ENCODE measurements around the gene GPRC5A. TPM values are rescaled to one million over a fixed set of nuclear protein-coding genes. Genes with fewer than 3 reads are reported as not detected.

Gene GPRC5A
- total and polyA plus RNA-seq, 10 of the 15 experiments (the other 5 are each of a cell fraction or from before 2014, with no cell fraction given) = 0.10 to 2.8 (median 1.1) TPM

DNA sequence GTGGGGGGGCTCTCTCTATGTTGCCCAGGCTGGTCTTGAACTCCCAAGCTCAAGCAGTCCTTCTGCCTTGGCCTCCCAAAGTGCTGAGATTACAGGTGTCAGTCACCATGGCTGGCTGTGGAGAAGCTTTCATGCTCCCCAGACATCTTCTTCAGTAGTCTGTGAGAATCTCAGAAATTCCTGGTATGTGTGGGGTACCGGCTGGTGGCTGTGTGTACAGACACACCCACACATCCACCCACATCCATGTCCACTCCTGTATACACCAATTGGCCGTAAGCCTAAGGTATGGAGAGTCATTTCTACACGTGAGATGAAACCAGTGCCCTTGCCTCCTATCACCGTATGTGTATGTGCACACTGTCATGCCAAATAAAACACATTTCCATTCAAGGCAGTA is 32.8 kb downstream of the GPRC5A start:
- intact Hi-C loops (cut with micrococcal nuclease; ENCODE audit: unreplicated experiment) (no loop called here), in situ Hi-C loops (cut with MboI) (no loop called here)
- TF ChIP-seq, protein P1, sequence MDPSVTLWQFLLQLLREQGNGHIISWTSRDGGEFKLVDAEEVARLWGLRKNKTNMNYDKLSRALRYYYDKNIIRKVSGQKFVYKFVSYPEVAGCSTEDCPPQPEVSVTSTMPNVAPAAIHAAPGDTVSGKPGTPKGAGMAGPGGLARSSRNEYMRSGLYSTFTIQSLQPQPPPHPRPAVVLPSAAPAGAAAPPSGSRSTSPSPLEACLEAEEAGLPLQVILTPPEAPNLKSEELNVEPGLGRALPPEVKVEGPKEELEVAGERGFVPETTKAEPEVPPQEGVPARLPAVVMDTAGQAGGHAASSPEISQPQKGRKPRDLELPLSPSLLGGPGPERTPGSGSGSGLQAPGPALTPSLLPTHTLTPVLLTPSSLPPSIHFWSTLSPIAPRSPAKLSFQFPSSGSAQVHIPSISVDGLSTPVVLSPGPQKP (IDR thresholded peaks at IDR 0.05; ENCODE audit: low read depth, low read length) = no peak
- no peak for TF ChIP-seq KLF5 (IDR thresholded peaks at IDR 0.05; ENCODE audit: partially characterized antibody)
- no peak for TF ChIP-seq YY1 (IDR thresholded peaks at IDR 0.05; ENCODE audit: low read depth, low read length)
- no peak for TF ChIP-seq NFXL1 (IDR thresholded peaks at IDR 0.05; ENCODE audit: borderline replicate concordance)
- TF ChIP-seq FOXM1 (IDR thresholded peaks at IDR 0.05; ENCODE audit: low read depth, low read length) = no peak
- TF ChIP-seq, protein P2, sequence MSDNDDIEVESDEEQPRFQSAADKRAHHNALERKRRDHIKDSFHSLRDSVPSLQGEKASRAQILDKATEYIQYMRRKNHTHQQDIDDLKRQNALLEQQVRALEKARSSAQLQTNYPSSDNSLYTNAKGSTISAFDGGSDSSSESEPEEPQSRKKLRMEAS (IDR thresholded peaks at IDR 0.05; ENCODE audit: low read depth, low read length) = no peak
- TF ChIP-seq, protein P3, sequence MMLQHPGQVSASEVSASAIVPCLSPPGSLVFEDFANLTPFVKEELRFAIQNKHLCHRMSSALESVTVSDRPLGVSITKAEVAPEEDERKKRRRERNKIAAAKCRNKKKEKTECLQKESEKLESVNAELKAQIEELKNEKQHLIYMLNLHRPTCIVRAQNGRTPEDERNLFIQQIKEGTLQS (IDR thresholded peaks at IDR 0.05; ENCODE audit: borderline replicate concordance, extremely low read depth, low read depth, low read length) = no peak
- TF ChIP-seq GATAD2B (conservative IDR thresholded peaks at IDR 0.05; ENCODE audit: low read depth) = no peak
- no peak for TF ChIP-seq BACH1 (IDR thresholded peaks at IDR 0.05; ENCODE audit: borderline replicate concordance)
- no peak for TF ChIP-seq MTA3 (IDR thresholded peaks at IDR 0.05; ENCODE audit: borderline replicate concordance, low read length)
- TF ChIP-seq MTA2 (IDR thresholded peaks at IDR 0.05; ENCODE audit: low read depth) = no peak
- TF ChIP-seq RCOR1 (conservative IDR thresholded peaks at IDR 0.05; ENCODE audit: low read depth, low read length) = no peak
- no peak for TF ChIP-seq CBFB (IDR thresholded peaks at IDR 0.05; ENCODE audit: low read depth)
- TF ChIP-seq LARP7 (IDR thresholded peaks at IDR 0.05) = no peak
- Histone ChIP-seq H3K36me3 (ENCODE audit: control insufficient read depth in 2 of 2, insufficient read depth in 2 of 2, low read length in 1 of 2) (no peaks in the 10 kb centered on the region), H3K79me2 (ENCODE audit: control insufficient read depth, insufficient read depth, low read length) (no peaks in the 10 kb centered on the region), H2AFZ (ENCODE audit: control insufficient read depth, low read depth, low read length) (no peak overlapping the region), H3K4me1 (ENCODE audit: control insufficient read depth, insufficient read depth, low read length) (no peaks in the 10 kb centered on the region), H3K4me3 (no peak overlapping the region), H3K9me3 (replicated peaks; ENCODE audit: control insufficient read depth, insufficient read depth, low read length) (no peaks in the 10 kb centered on the region), H3K27me3 (replicated peaks in 1 of 2; ENCODE audit: control insufficient read depth in 2 of 2, insufficient read depth in 2 of 2, low read length in 1 of 2) (no peaks in the 10 kb centered on the region; a peak in 1 of 4 replicates), H4K20me1 (ENCODE audit: control insufficient read depth, insufficient read depth) (no peaks in the 10 kb centered on the region), H3K27ac (ENCODE audit: control insufficient read depth, insufficient read depth) (no peak overlapping the region), H3K4me2 (ENCODE audit: control insufficient read depth, insufficient read depth) (no peak overlapping the region), H3K9ac (ENCODE audit: control insufficient read depth, insufficient read depth, low read length) (no peak overlapping the region)
- WGBS (ENCODE audit: insufficient coverage, insufficient replicate concordance, low lambda C conversion rate, missing lambda C conversion rate) = 26% methylated on average over 4 of the region's 4 CpGs
- no peak for ATAC-seq
- ChIA-PET RAD21 (ENCODE audit: unreplicated experiment) (no interaction called here), CTCF (no interaction called here), SMC1A (ENCODE audit: uncharacterized antibody, unreplicated experiment) (no interaction called here), POLR2A (no interaction called here)
- BruUV-seq (replicated peaks) = no TSS peak
- DNase-seq (ENCODE audit: low read depth, low spot score) = no peak
- FAIRE-seq = no peak

Measured in GM12878 (cell line).